ENCODE results near the gene STUB1.

DNA sequence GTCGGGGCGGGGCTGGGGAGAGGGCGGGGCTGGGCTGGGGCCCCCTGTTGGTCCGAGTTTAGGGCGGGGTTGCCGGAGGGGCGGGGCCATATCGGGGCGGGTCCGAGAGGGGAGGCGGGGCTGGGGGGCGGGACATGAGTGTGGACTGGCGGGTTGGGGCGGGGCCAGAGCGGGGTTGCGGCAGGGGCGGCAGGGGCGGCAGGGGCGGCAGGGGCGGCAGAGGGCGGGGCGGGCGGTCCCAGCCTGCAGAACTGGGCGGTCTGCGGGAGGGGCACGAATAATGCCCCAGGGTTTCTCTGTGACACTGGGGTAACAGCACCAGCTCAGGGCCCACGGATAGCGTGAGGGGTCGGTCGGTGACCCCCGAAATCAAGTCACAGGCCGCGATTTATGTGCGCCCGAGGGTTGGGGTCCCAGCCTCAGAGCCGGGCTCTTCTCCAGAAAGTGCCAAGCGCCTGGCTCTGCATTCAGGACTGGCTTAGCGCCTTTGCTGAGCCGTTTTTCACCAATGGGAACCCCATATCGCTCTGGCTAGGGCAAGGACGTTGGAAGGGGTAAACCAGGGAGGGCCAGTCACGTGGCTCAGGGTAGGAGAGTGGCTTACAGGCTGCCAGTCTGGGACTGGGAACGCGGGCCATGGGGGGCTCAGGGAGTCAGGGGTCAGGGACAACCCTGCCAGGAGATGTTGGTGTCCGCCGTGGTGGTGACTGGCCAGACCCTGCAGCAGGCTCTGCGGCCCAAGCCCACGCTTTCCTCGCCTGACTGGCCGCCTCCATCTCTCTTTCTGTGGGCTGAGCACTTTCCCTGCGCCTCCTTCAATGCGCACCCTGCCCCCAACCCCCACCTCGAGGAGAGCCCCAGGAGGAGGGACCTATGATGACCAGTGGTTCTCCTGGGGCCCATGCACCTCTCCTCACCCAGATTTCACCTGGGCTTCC lies 42.9 kb upstream of the STUB1 start:
- TF ChIP-seq, protein P1, sequence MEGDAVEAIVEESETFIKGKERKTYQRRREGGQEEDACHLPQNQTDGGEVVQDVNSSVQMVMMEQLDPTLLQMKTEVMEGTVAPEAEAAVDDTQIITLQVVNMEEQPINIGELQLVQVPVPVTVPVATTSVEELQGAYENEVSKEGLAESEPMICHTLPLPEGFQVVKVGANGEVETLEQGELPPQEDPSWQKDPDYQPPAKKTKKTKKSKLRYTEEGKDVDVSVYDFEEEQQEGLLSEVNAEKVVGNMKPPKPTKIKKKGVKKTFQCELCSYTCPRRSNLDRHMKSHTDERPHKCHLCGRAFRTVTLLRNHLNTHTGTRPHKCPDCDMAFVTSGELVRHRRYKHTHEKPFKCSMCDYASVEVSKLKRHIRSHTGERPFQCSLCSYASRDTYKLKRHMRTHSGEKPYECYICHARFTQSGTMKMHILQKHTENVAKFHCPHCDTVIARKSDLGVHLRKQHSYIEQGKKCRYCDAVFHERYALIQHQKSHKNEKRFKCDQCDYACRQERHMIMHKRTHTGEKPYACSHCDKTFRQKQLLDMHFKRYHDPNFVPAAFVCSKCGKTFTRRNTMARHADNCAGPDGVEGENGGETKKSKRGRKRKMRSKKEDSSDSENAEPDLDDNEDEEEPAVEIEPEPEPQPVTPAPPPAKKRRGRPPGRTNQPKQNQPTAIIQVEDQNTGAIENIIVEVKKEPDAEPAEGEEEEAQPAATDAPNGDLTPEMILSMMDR (IDR thresholded peaks at IDR 0.05; ENCODE audit: extremely low read depth in 1 of 2, insufficient read depth in 1 of 2, low read depth in 1 of 2, low read length in 2 of 2): no peak
- TF ChIP-seq EZH2 (IDR thresholded peaks at IDR 0.05; ENCODE audit: borderline replicate concordance, low read depth, low read length, severe bottlenecking): no peak
- TF ChIP-seq POLR2A (IDR thresholded peaks at IDR 0.05; ENCODE audit: low read depth, low read length): no peak
- no peak for TF ChIP-seq POLR2AphosphoS5 (IDR thresholded peaks at IDR 0.05; ENCODE audit: insufficient read depth, low read depth, low read length)
- TF ChIP-seq, protein P2, sequence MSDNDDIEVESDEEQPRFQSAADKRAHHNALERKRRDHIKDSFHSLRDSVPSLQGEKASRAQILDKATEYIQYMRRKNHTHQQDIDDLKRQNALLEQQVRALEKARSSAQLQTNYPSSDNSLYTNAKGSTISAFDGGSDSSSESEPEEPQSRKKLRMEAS (IDR thresholded peaks at IDR 0.05; ENCODE audit: insufficient read depth, insufficient read length): no peak
- TF ChIP-seq GATA2 (IDR thresholded peaks at IDR 0.05; ENCODE audit: insufficient read depth, insufficient read length, low read depth, low read length): no peak

Data from endothelial cell of umbilical vein (primary cell).